HG03558 (cell line): ENCODE results near the gene PRSS35.
"Not testable (repeated sequence)": the region's sequence is repeated elsewhere in the genome, so short reads cannot be mapped to it uniquely, and the experiment has no call there.

Source experiments
- ATAC-seq: cut with Tn5 transposase; IDR thresholded peaks from one replicate; pipeline ENCODE4 v1.9.1; 2021; ENCODE audit warnings: moderate number of reproducible peaks; ENCODE audit not compliant: unreplicated experiment; ENCODE audit errors: extremely low read depth

The PRSS35 gene, protein sequence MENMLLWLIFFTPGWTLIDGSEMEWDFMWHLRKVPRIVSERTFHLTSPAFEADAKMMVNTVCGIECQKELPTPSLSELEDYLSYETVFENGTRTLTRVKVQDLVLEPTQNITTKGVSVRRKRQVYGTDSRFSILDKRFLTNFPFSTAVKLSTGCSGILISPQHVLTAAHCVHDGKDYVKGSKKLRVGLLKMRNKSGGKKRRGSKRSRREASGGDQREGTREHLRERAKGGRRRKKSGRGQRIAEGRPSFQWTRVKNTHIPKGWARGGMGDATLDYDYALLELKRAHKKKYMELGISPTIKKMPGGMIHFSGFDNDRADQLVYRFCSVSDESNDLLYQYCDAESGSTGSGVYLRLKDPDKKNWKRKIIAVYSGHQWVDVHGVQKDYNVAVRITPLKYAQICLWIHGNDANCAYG

DNA sequence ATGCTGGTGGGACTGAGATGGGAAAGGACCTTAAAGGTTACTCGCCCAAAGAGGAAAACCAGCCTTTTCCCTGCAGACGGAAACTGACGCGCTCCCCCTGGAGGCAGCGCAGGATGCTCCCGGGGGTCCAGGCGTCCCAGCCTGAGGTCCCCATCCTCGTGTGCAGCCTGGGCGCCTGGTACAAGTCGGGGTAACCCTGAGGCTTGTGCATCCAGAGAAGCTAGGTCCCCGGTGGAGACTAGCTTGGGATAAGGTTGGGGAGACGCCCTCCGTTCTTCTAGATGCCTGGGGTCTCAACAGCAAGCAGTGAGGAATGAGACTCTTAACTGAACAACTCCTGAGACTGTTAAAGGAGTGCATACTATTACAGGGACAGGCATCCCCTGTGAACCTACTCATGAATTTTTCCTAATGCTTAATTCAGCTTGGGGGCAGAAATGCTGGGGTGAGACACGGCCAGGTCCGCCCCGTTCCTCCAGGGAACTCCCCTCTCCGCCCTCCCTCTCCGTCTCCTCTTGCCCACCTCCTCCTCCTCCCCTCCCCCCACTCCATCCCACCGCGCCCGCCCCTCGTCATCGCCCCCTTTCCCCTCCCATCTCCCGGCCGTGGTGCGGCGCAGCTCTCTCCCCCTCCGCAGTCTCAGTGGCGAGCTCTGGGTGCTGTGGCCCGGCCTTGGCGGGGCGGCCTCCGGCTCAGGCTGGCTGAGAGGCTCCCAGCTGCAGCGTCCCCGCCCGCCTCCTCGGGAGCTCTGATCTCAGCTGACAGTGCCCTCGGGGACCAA is at the start of gene PRSS35:
TSS of gene PRSS35 (plus strand) at position 634 of the 781 bp plus-strand sequence. CDS start 10,908 bp downstream, outside the sequence.
- no peak for ATAC-seq

DNA sequence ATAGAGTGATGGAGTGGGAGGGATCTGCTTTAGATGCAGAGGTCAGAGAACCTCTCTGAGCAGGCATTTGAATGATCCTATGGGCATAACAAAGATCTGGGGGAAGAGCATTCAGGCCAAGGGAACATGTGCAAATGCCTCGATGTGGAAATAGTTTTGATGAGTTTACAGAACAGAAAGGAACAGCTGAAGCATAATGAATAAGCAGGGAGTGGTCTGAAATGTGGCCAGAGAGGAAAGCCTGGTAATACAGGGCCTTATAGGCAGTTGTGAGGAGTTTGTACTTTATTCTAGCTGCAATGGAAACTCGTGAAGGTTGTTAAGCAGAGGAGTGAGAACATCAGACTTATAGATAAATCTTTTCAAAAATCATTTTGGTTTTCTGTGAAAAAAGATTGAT is 48.4 kb upstream of the PRSS35 start:
- no peak for ATAC-seq

DNA sequence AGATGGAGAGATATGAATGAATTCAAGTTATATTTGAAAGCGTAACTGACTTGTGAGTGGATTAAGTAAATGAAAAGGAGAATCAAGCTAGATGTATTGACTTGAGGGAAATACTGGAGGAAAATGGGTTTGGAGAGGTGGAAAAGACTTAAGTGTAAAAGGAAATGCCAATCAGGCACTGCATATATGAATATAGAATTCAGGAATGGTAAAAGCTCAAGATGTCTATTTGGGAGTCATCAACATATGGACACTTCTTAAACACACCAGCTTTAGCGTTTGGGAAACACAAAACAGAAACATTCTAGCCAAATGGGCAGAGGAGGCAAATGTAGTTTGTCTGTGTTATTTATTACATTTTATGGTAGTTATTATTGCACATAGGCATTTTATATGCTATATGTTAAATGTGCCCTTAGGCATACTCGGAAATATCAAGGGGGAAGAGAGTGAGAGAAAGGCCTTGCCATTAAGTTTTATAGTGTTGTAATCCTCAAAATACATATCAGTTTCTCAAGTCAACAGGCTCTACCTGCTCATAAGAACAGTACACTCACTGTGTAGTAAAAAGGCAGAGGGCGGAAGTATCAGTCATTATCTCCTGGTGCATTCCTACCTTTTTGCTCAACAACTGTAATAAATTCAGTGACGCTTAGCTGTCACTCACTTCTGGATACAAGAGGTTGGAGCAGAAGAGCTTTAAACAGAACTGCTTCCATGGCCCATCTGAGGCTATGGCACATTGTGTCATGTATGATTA is 47.8 kb upstream of the PRSS35 start:
- ATAC-seq = no peak

DNA sequence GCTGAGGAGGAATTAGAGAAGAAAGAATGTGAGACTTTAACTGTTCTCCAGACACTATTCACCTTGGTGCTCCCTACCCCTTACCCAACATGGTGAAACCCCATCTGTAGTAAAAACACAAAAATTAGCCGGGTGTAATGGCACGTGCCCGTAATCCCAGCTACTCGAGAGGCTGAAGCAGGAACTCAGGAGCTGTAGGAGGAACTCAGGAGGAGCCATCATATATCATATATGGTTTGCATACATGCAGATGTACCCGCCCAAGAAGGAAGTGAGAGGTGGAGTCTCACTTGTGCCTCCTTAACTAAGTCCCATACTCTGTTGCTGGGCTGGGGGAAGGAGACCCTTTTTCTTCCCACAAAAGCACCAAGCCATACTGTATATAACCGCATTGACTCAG is 46.0 kb upstream of the PRSS35 start:
- ATAC-seq = no peak

DNA sequence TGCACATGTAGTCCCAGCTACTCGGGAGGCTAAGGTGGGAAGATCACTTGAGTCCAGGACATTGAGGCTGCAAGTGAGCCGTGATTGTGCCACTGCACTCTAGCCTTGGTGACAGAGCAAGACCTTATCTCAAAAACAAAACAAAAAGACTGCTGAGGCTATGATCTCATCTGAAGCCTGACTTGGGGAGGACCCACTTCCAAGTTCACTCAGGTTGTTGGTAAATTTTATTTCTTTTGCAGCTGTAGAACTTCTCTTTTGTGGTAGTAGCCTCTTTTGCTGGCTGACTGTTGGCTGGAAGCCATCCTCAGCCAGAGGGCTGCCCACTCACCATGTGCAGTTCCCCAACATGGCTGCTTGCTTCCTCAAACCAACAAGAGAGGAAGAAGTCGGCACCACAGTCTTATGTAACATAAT is 44.7 kb upstream of the PRSS35 start:
- ATAC-seq = no peak

DNA sequence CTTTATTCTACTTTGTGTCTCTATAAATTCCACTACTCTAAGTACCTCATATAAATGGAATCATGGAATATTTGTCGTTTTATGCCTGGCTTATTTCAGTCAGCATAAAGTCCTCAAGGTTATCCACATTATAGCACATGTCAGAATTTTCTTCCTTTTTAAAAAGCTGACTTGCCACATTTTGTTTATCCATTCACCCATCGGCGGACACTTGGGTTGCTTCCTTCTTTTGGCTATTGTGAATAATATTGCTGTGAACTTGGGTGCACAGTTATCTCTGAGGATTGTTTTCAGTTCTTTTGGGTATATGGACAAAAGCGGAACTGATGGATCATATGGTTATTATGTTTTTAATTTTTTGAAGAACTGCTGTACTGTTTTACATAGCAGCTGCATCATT is 42.3 kb upstream of the PRSS35 start:
- ATAC-seq = no peak

DNA sequence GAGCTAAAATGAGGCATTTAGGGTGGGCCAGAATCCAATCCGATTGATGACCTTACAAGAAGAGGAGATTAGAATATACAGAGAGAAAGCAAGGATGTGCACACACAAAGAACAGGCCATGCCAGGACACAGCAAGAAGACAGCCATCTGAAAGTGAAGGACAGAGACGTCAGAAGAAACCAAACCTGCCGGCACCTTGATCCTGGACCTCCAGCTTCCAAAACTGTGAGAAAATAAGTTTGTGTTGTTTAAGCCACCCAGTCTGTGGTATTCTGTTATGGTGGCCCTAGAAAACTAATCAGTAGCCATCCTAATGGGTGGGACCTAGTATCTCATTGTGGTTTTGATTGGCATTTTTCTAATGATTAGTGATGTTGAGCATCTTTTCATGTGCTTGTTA is 41.7 kb upstream of the PRSS35 start:
- no peak for ATAC-seq

DNA sequence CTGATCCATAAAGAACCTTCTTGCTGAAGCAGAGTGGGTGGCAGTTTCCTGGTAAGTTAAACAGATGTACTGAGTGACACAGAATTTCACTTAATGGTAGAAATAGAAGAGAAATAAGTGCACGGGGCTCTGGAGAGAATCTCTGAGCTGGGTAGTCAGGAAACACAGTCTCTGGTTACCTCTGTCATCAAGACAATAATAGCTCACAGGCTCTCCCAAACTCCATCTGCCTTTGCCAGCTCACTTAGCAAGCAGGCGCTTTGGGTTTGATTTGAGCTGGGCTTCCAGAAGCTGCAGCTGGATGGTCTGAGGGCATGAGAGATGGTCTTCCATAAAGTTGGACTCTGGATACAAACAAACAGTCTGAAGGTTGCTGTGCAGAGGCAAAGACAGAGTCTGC is 39.6 kb upstream of the PRSS35 start:
- ATAC-seq = no peak

DNA sequence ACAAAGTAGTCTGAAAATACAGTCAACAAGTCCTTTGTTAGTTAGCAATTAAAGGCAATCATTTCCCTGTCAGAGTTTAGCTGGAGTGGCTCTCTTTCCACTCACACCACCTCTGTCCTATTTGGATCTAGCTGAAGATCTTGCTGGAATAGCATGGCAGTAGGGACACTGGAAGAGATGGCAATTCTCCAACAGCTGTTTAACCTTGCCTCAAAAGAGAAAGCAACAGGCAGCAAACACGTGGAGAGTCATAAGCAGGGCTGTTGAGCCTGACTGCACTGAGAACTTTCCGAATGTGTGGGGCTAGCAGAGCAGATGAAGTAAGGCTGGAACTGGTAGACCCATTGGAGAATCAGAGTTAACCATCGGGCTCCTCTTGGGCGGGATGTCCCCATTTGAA is 38.0 kb upstream of the PRSS35 start:
- ATAC-seq = no peak

DNA sequence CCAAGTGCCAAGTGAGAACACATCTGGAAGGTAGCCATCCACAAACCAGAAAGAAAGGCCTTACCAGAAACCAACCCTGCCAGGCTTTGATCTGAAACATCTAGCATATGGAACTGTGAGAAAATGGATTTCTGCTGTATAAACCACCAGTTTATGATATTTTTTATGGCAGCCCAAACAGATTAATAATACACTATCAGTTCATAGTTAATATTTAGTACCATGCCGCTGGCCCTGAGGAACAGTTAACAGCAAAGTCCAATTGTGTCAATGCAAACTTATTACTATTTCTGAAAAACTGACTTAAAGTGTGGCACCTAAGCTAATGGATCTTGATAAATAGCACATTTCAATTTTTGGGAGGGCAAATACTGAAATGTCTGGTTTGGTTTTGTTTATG is 35.4 kb upstream of the PRSS35 start:
- ATAC-seq = no peak

DNA sequence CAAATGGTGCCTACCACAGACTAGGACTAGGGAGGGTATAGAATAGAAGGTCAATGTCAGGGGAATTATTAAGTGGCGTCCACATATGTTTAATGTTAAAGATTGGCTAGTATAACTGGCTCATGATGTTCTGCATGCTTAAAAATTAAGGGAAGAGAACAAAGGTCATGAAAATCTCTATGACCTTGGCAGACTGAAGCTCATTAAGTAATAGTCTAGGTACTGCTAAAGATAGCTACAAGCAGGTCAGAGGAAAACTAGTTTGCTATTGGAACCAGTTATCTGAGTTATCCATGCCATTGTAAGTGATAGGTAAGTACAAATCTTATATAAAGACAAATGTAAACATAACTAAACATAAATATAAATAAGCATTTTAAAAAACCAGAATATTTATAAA is 32.9 kb upstream of the PRSS35 start:
- no peak for ATAC-seq

DNA sequence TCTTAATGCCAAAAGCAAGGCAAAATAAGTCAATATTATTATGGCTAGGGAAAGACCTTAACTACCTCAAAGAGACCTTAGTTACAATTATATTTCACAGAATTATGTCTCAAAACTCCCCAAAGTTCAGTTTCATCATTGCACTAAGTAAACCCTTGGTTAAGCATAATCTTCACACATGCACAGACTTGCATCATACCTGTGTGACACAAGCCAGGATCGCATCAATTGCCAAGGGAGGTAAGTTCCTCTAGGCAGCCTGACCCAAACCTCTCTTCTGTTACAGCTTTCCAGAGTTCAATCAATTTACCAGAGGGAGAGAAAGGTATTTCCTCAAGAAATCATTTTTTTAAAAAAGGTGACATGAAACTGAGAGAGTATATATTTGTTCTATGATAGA is 31.9 kb upstream of the PRSS35 start:
- no peak for ATAC-seq

DNA sequence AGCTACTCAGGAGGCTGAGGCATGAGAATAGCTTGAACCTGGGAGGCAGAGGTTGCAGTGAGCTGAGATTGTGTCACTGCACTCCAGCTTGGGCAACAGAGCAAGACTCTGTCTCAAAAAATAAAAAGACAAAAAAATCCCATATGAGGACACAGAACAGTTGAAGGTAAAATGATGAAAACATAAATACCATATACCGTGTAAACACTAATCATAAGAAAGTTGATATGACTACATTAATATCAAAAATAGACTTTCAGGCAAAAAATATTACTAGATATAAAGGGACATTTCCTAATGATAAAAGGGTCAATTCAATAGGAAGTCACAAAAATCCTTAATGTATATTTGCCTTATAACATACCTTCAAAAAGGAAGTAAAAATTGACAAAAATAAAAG is 30.4 kb upstream of the PRSS35 start:
- ATAC-seq = not testable (repeated sequence)

DNA sequence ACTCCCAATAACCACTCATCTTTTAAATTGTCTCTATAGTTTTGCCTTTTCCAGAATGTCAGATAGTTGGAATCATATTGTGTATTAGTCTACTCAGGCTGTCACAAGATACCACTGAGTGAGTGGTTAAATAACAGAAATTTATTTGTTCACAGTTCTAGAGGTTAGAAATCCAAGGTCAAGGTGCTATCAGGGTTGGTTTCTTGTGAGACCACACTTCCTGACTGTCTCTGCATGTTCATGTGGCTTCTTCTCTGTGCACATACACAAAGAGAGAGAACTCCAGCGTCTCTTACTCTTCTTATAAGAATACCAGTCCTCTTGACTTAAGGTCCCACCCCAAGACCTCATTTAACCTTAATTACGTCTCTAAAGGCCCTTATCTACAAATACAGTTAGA is 23.9 kb upstream of the PRSS35 start:
- ATAC-seq = no peak

DNA sequence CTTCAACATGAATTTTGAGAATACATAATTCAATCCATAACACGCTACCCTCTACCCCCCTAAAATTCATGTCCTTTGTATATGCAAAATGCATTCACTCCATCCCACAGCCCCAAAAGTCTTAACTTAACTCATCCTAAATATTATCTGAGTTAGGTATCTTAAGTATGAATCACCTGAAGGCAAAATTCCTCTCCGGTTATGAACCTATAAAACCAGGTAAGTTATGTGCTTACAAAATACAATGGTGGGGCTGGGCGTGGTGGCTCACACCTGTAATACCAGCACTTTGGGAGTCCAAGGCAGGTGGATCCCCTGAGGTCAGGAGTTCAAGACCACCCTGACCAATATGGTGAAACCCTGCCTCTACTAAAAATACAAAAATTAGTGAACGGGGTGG is 23.5 kb upstream of the PRSS35 start:
- ATAC-seq = no peak

DNA sequence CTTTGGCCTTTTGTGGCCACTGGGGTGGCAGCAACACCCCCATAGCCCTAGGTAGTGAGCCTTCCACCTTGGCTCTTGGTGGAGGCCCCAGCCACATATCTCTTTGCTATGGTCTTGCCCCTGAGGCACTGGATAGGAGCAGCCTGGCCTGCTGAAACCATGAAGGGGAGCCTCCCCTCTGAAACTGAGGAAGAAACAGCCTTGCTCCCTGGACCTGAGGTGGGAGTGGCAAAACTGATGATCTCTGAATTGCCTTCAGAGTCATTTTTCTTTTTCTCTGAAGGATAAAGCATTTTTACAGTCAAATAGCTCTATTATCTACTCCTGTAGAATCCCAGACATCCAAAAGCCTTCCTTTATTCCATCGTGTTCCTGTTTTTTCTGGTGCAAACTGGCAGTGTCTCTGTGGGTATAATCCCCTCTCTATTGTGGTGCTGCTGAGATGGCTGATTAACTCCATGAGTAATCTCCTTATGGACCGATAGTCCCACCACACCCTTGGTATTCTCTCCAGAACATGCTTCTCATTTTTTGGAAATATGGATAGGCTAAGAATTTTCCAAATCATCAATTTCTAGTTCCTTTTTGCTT is 22.0 kb upstream of the PRSS35 start:
- ATAC-seq = no peak

DNA sequence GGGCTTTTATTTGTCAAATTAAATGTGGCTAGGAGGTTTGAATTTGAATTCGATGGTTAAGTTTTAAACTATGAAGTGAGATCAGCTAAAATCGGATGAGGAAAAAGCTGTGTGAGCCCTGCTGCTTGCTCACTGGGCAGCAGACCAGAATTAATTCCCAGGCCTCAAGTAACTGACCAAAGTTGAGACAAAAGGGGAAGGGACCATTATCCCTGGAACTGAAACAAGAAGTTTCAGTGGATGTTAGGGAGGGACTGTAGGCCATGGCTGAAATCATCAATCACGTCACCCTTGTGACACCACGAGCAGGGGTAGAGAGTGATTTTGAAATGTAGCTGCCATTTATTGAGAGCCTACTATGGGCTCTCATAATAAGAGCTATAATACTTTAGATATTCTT is 7.0 kb upstream of the PRSS35 start:
- no peak for ATAC-seq

DNA sequence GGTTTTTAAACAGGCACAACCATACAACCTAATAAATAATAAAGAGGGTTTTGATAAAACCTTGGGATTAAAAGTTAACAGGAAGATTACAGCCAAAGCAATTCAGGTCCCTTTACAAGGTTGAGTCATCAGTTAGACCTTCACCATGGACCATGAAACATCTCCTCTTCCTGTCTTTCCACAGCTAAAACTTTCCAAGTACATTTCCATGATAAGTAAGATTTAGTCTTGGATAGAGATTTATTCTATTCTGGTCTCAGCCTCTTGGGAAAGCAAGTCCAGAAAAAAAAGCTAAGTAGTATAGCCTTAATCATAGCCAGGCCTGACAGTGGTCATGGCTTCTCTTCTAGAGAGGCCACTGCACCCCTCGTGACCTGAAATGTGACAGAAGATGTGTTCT is 2.9 kb upstream of the PRSS35 start:
- no peak for ATAC-seq

DNA sequence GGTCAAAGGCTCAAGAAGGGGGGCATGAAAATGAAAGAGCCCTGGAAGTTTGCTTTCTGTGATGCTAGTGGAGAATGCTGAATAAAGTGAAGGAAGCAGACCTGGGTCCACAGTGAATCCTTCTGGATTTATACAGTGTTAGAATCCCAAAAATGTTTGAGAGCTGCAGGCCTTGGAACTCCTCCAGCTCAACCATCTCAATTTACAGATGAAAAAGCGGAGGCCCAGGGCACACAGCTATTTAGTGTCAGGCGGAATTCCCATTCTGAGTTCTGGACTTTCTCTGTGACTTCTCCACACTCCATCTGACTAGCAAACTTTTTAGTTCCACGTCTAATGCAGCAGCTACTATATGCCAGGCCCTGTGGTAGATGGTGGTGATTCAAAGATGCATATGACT is 1.5 kb upstream of the PRSS35 start:
- ATAC-seq = no peak

DNA sequence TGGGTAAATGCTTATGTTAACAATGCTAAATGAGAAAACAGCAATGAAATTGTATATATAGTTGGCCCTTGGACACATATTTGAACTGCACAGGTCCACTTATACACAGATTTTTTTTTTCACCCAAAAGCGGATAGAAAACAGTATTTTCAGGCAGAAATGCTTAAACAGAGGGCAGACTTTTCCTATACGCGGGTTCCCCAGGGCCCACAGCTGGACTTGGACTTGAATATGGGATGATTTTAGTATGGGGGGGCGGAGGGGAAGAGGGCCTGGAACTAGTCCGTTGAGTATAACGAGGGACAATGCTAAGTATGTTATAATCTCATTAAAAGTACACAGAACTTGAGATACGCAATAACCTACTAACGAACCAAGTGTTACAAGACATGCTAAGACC is 1.1 kb upstream of the PRSS35 start:
- ATAC-seq = no peak

DNA sequence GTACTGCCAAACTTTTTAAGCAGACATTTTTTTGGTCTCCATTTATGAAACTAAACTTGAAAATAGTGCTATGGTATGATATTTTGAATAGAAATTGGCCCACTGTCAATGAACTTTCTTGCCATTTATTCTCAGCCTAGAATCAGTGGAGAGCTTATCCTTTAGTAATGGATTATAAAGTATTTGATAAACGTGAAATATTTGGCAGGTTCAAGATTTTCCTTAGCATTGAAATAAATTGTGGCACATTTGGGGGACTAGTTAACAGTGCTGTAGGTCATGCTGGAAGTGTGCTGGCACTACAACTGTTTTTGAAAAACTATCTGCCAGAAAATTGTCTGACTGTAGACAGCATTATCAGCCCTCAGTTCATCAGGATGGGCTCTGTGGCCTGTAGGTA is 2.1 kb downstream of the PRSS35 start:
- ATAC-seq = no peak
